ENCODE measurements around the gene SLC4A3. TPM values are rescaled to one million over a fixed set of nuclear protein-coding genes. Genes with fewer than 3 reads are reported as not detected.
A peak's percentile ranks its signal among the peaks of the same experiment; 100 is the strongest.

SLC4A3 gene
- total RNA-seq, 1 donor from 2014 or later = 0.88 TPM

DNA sequence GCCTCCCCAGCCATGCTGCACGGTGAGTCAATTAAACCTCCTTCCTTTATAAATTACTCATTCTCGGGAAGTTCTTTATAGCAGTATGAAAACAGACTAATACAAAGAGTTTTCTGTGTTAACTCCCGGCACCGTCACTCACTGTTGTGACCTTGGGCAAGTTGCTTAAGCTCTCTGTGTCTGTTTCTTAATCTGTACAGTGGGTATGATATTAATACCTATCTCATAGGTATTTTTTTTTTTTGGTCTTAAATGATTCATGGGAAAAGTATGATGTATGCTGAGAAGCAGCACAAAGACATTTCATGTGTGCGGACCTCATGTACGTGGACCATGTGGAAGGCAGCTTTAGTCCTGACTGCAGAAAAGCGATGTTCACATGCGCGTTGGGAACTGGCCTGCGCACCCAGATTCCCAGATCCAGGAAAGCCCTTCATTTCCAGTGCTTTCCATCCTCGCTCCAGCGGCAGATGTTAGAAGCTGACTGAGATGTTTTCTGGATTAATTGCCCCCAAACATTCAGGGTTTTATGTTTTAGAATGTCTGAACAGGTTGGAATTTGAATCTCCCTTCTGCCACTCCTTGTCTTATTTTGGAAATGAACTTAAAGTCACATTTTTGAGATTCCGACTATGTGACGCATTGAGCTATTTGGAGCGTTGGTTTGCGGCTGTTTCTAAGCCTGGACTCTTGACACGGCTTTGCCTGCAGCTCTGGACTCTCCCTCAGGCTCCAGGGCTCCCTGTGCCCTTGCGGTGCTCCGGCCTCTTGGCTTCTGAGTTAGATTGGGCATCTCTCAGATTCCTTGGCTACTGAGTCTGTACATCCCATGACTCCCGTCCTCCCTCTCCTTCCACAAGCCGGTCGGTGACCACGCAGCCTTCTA is 61.4 kb downstream of the SLC4A3 start:
- DNase-seq (ENCODE audit: low spot score) = no peak
- Histone ChIP-seq H3K9me3 (ENCODE audit: low read depth) (no peaks in the 10 kb centered on the region), H3K79me2 (ENCODE audit: low read depth) (no peaks in the 10 kb centered on the region), H3K4me3 (no peak overlapping the region), H3K27me3 (no peaks in the 10 kb centered on the region), H2AFZ (replicated peaks) (no peak overlapping the region), H4K20me1 (ENCODE audit: low read depth) (no peaks in the 10 kb centered on the region), H3K36me3 (no peaks in the 10 kb centered on the region), H3K27ac (no peak overlapping the region), H3K9ac (no peak overlapping the region), H3K4me2 (no peak overlapping the region), H3F3A (ENCODE audit: low read depth) (peaks cover 30% of the 10 kb centered on the region), H3K4me1 (peaks cover 26% of the 10 kb centered on the region)
- Mint-ChIP-seq H3K27me3 (ENCODE audit: insufficient read depth, low read depth) (peaks cover 9% of the 10 kb centered on the region), H3K27ac (no peak overlapping the region), H3K4me3 (peak overlapping the region; percentile 42), H3K9me3 (peaks cover 8% of the 10 kb centered on the region), H3K4me1 (peaks cover 59% of the 10 kb centered on the region), H3K36me3 (no peaks in the 10 kb centered on the region)
- TF ChIP-seq, protein P1, sequence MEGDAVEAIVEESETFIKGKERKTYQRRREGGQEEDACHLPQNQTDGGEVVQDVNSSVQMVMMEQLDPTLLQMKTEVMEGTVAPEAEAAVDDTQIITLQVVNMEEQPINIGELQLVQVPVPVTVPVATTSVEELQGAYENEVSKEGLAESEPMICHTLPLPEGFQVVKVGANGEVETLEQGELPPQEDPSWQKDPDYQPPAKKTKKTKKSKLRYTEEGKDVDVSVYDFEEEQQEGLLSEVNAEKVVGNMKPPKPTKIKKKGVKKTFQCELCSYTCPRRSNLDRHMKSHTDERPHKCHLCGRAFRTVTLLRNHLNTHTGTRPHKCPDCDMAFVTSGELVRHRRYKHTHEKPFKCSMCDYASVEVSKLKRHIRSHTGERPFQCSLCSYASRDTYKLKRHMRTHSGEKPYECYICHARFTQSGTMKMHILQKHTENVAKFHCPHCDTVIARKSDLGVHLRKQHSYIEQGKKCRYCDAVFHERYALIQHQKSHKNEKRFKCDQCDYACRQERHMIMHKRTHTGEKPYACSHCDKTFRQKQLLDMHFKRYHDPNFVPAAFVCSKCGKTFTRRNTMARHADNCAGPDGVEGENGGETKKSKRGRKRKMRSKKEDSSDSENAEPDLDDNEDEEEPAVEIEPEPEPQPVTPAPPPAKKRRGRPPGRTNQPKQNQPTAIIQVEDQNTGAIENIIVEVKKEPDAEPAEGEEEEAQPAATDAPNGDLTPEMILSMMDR (IDR thresholded peaks at IDR 0.05) = no peak
- TF ChIP-seq EZH2 (IDR thresholded peaks at IDR 0.05) (no peak), EZH2phosphoT487 (IDR thresholded peaks at IDR 0.05) (no peak)

DNA sequence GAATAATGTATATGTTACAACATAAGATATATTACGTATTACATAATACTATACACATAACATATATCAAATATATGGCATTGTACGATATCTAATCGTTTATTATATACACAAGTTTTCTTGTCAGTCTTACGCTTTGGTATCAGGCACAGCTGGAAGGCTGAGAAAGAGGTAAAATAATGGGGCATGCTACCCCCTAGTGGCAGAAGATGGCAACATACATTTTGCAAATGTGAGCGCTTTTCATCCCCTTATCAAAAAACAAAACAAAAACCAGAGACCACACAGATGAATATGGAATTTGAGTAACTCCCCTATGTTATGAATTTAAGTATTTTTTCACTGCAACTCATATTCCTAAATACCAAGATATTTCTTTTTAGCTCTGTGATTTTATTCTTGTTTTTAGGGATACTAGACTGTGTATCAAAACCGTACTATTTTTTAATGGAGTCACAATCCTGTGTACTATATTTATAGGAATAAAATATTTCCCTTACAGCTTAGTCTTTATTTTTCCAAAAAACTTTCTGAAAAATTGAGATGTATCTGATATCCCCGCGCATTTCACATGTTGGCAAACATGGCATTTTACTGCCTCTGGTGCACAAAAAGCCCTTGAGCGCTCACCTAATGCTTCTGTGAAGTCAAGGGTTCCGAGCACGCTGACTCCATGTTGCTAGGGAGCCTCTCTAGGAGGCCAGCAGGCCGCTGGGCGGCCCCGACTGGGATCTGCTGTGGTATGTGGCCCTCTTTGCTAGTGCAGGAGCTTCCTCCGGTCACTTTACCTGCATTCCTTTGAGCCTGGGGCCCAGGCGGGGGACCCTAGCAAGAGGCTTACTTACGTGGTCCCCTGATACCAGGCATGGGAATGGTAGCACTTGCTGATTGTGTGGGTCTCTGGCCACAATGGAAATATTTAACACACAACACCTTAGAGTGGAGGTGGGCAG is 62.5 kb downstream of the SLC4A3 start:
- Mint-ChIP-seq H3K27me3 (ENCODE audit: insufficient read depth, low read depth) (peaks cover 9% of the 10 kb centered on the region), H3K4me1 (peaks cover 54% of the 10 kb centered on the region), H3K27ac (no peak overlapping the region), H3K9me3 (peaks cover 12% of the 10 kb centered on the region), H3K4me3 (no peak overlapping the region), H3K36me3 (no peaks in the 10 kb centered on the region)
- peaks cover 30% of the 10 kb centered on the region for H3F3A ChIP-seq (ENCODE audit: low read depth)
- no peaks in the 10 kb centered on the region for H3K79me2 ChIP-seq (ENCODE audit: low read depth)
- H4K20me1 ChIP-seq (ENCODE audit: low read depth) = no peaks in the 10 kb centered on the region
- H2AFZ ChIP-seq (replicated peaks) = peak overlapping the region; percentile 8
- no peak overlapping the region for H3K27ac ChIP-seq
- no peaks in the 10 kb centered on the region for H3K9me3 ChIP-seq (ENCODE audit: low read depth)
- H3K4me1 ChIP-seq = peaks cover 21% of the 10 kb centered on the region
- DNase-seq (ENCODE audit: low spot score) = peak; percentile 61
- no peak overlapping the region for H3K9ac ChIP-seq
- H3K36me3 ChIP-seq = no peaks in the 10 kb centered on the region
- H3K4me3 ChIP-seq = no peak overlapping the region
- peak overlapping the region; percentile 9 for H3K4me2 ChIP-seq
- no peaks in the 10 kb centered on the region for H3K27me3 ChIP-seq
- TF ChIP-seq, protein P1 (IDR thresholded peaks at IDR 0.05) = peak; percentile 77
- TF ChIP-seq EZH2phosphoT487 (IDR thresholded peaks at IDR 0.05) = no peak

DNA sequence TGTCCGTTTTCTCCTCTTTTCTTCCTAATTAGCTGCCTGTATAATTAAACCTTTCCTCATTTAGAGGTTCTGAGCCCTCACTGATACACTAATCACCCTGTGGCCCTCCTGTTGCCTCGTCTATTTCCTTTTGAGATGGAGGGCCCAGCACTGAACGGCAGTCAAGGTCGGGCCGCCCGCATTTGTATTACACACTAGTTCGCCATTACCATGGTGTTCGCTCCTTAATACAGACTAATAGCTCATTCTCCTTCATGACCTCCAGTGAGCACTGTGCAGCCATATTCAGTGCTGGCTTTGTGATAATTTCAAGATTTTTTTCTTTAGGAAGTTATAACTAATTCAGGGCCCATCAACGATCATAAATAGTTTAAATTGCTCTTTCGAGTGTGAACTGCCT is 64.1 kb downstream of the SLC4A3 start:
- Histone ChIP-seq H4K20me1 (ENCODE audit: low read depth) (no peaks in the 10 kb centered on the region), H2AFZ (replicated peaks) (no peak overlapping the region), H3K4me3 (no peak overlapping the region), H3K4me2 (no peak overlapping the region), H3K27me3 (peaks cover 8% of the 10 kb centered on the region), H3K36me3 (no peaks in the 10 kb centered on the region), H3K4me1 (peaks cover 11% of the 10 kb centered on the region), H3K27ac (no peak overlapping the region), H3K9ac (no peak overlapping the region), H3F3A (ENCODE audit: low read depth) (peaks cover 16% of the 10 kb centered on the region), H3K79me2 (ENCODE audit: low read depth) (no peaks in the 10 kb centered on the region), H3K9me3 (ENCODE audit: low read depth) (no peaks in the 10 kb centered on the region)
- TF ChIP-seq EZH2phosphoT487 (IDR thresholded peaks at IDR 0.05) (no peak), EZH2 (IDR thresholded peaks at IDR 0.05) (no peak)
- TF ChIP-seq, protein P1 (IDR thresholded peaks at IDR 0.05) = no peak
- Mint-ChIP-seq H3K27ac (no peak overlapping the region), H3K4me1 (peaks cover 42% of the 10 kb centered on the region), H3K9me3 (peaks cover 15% of the 10 kb centered on the region), H3K36me3 (peaks cover 2% of the 10 kb centered on the region), H3K4me3 (no peak overlapping the region), H3K27me3 (ENCODE audit: insufficient read depth, low read depth) (peaks cover 12% of the 10 kb centered on the region)
- DNase-seq (ENCODE audit: low spot score) = no peak

Small RNAs within 50 kb of the gene (small RNA-seq; reads per million reads assigned to genes)
- gene RN7SKP213 = not detected

Other genes with a start within 250 kb of the SLC4A3 start
- gene DNPEP, start 239.7 kb upstream of the SLC4A3 start, total RNA-seq (ENCODE audit: low replicate concordance) = 36.6 and 120 TPM in 2 replicates
- gene DES, start 209.3 kb upstream of the SLC4A3 start, total RNA-seq (ENCODE audit: low replicate concordance) = 0.31 TPM in 1 of 2 replicates, not detected in the other
- 5.6 and 18.4 TPM in 2 replicates for gene SPEG, start 192.8 kb upstream of the SLC4A3 start, total RNA-seq (ENCODE audit: low replicate concordance)
- 23.8 and 49.3 TPM in 2 replicates for gene GMPPA, start 128.7 kb upstream of the SLC4A3 start, total RNA-seq (ENCODE audit: low replicate concordance)
- gene ASIC4, start 113.1 kb upstream of the SLC4A3 start, total RNA-seq (ENCODE audit: low replicate concordance) = 0.26 and 2.4 TPM in 2 replicates
- 6.7 and 27.7 TPM in 2 replicates for gene CHPF, start 83.8 kb upstream of the SLC4A3 start, total RNA-seq (ENCODE audit: low replicate concordance)
- gene TMEM198, start 83.6 kb upstream of the SLC4A3 start, total RNA-seq (ENCODE audit: low replicate concordance) = 0.79 and 2.3 TPM in 2 replicates
- 31.0 and 111 TPM in 2 replicates for gene OBSL1, start 56.1 kb upstream of the SLC4A3 start, total RNA-seq (ENCODE audit: low replicate concordance)
- 0.31 TPM in 1 of 2 replicates, not detected in the other for gene INHA, start 55.3 kb upstream of the SLC4A3 start, total RNA-seq (ENCODE audit: low replicate concordance)
- gene STK11IP, start 29.8 kb upstream of the SLC4A3 start, total RNA-seq (ENCODE audit: low replicate concordance) = 16.8 and 22.7 TPM in 2 replicates

Measured in neural progenitor cell (in vitro differentiated cells).